Activated CD8-positive, alpha-beta memory T cell treated with anti-CD3 and anti-CD28 coated beads for 36 hours (primary cell): ENCODE measurements around the gene TBX2. TPM values are rescaled to one million over a fixed set of nuclear protein-coding genes. Genes with fewer than 3 reads are reported as not detected.
"Not testable (repeated sequence)": the region's sequence is repeated elsewhere in the genome, so short reads cannot be mapped to it uniquely, and the experiment has no call there.

Experiments used
- CTCF ChIA-PET: fragments of 350-600 bp; sonication (Branson Sonifier 250); formaldehyde crosslinking; loops from one replicate; lab custom pipeline; 2021; ENCODE audit warnings: antibody characterized with exemption; lab: Charles Lee
- POLR2A ChIA-PET: fragments of 350-600 bp; sonication (Branson Sonifier 250); formaldehyde crosslinking; loops from one replicate; lab custom pipeline; 2021; ENCODE audit warnings: antibody characterized with exemption; lab: Charles Lee
- total RNA-seq, 2 experiments: library from RNA; stranded (reverse); gene quantifications; one replicate each; pipeline ENCODE4 v1.2.3, GENCODE V29; 2021

TBX2 gene
- total RNA-seq, 2 experiments from 2014 or later = not detected

- ChIA-PET CTCF (interaction anchor here (0.5 to 1.5 kb wide), 2 partner anchors 31 to 239 kb away, joined by 3 read pairs; no protein-coding TSS in a partner anchor), POLR2A (no interaction called here)
Observed at GRCh38 chr17:61418449-61418848, 18.8 kb downstream of the TBX2 start.

- CTCF ChIA-PET = no interaction called here
- POLR2A ChIA-PET = no interaction called here
Observed at GRCh38 chr17:61419496-61420046, 19.9 kb downstream of the TBX2 start.

GRCh38 chr17:61420052-61420451 lies 20.4 kb downstream of the TBX2 start:
- CTCF ChIA-PET = interaction anchor here (1.4 kb wide), 1 partner anchor 8 kb away, joined by 4 read pairs; no protein-coding TSS in a partner anchor
- POLR2A ChIA-PET = no interaction called here

- ChIA-PET POLR2A (no interaction called here), CTCF (interaction anchor here (1.4 kb wide), 1 partner anchor 9 kb away, joined by 4 read pairs; no protein-coding TSS in a partner anchor)
Observed at GRCh38 chr17:61420745-61421398, 21.2 kb downstream of the TBX2 start.

- CTCF ChIA-PET = interaction anchor here (1.4 kb wide), 1 partner anchor 9 kb away, joined by 4 read pairs; no protein-coding TSS in a partner anchor
- POLR2A ChIA-PET = no interaction called here
Observed at GRCh38 chr17:61421460-61421859, 21.8 kb downstream of the TBX2 start.

GRCh38 chr17:61422116-61422799 lies 22.6 kb downstream of the TBX2 start:
- ChIA-PET POLR2A (no interaction called here), CTCF (no interaction called here)

- POLR2A ChIA-PET = no interaction called here
- CTCF ChIA-PET = no interaction called here
Observed at GRCh38 chr17:61422869-61423268, 23.2 kb downstream of the TBX2 start.

GRCh38 chr17:61423967-61424649 lies 24.5 kb downstream of the TBX2 start:
- CTCF ChIA-PET = no interaction called here
- POLR2A ChIA-PET = no interaction called here

- CTCF ChIA-PET = interaction anchor here (0.8 kb wide), 1 partner anchor 10 kb away, joined by 4 read pairs; no protein-coding TSS in a partner anchor
Observed at GRCh38 chr17:61425682-61426481, 26.2 kb downstream of the TBX2 start.

GRCh38 chr17:61426482-61427304 lies 27.1 kb downstream of the TBX2 start:
- POLR2A ChIA-PET = no interaction called here
- CTCF ChIA-PET = interaction anchor here (0.5 to 0.8 kb wide), 2 partner anchors 9 to 654 kb away, joined by 3 to 4 read pairs; no protein-coding TSS in a partner anchor

More at GRCh38 chr17:61425682-61426481, 26.2 kb downstream of the TBX2 start:
- POLR2A ChIA-PET = no interaction called here

GRCh38 chr17:61427567-61427966 lies 27.9 kb downstream of the TBX2 start:
- ChIA-PET CTCF (no interaction called here), POLR2A (no interaction called here)

- POLR2A ChIA-PET = no interaction called here
- CTCF ChIA-PET = no interaction called here
Observed at GRCh38 chr17:61429274-61429673, 29.6 kb downstream of the TBX2 start.

GRCh38 chr17:61429831-61430230 lies 30.2 kb downstream of the TBX2 start:
- POLR2A ChIA-PET, CTCF ChIA-PET: not testable (repeated sequence)

GRCh38 chr17:61431594-61432311 lies 32.1 kb downstream of the TBX2 start:
- POLR2A ChIA-PET = no interaction called here
- CTCF ChIA-PET = no interaction called here

GRCh38 chr17:61436273-61436672 lies 36.6 kb downstream of the TBX2 start:
- POLR2A ChIA-PET = no interaction called here
- CTCF ChIA-PET = interaction anchor here (0.7 kb wide), 1 partner anchor 10 kb away, joined by 4 read pairs; no protein-coding TSS in a partner anchor

GRCh38 chr17:61436995-61437704 lies 37.5 kb downstream of the TBX2 start:
- POLR2A ChIA-PET = no interaction called here
- CTCF ChIA-PET = no interaction called here

GRCh38 chr17:61440697-61441096 lies 41.1 kb downstream of the TBX2 start:
- ChIA-PET POLR2A (no interaction called here), CTCF (no interaction called here)
